Activated naive CD8-positive, alpha-beta T cell (primary cell): ENCODE measurements around the gene KASH5.
A peak's percentile ranks its signal among the peaks of the same experiment; 100 is the strongest.

Source experiments
- H3K27ac Mint-ChIP-seq: one replicate; pipeline ENCODE4 v1.8.0; 2021; ENCODE audit warnings: mixed read lengths
- H3K27me3 Mint-ChIP-seq: one replicate; pipeline ENCODE4 v1.8.0; 2021; ENCODE audit warnings: mixed read lengths
- H3K36me3 Mint-ChIP-seq: one replicate; pipeline ENCODE4 v1.8.0; 2021; ENCODE audit warnings: mixed read lengths
- H3K4me1 Mint-ChIP-seq: one replicate; pipeline ENCODE4 v1.8.0; 2021; ENCODE audit warnings: low read depth, mixed read lengths
- H3K4me3 Mint-ChIP-seq: one replicate; pipeline ENCODE4 v1.8.0; 2021; ENCODE audit warnings: mild to moderate bottlenecking, mixed read lengths
- H3K9me3 Mint-ChIP-seq: one replicate; pipeline ENCODE4 v1.8.0; 2021; ENCODE audit warnings: low read depth, mixed read lengths

The KASH5 gene

GRCh38 chr19:49430678-49431329 is 42.8 kb downstream of the KASH5 start:
- Mint-ChIP-seq H3K27ac (no peak overlapping the region), H3K9me3 (no peaks in the 10 kb centered on the region), H3K4me3 (no peak overlapping the region), H3K27me3 (peaks cover 55% of the 10 kb centered on the region), H3K4me1 (peaks cover 49% of the 10 kb centered on the region), H3K36me3 (no peaks in the 10 kb centered on the region)

GRCh38 chr19:49431330-49431749 is 43.3 kb downstream of the KASH5 start:
- Mint-ChIP-seq H3K4me3 (no peak overlapping the region), H3K9me3 (no peaks in the 10 kb centered on the region), H3K4me1 (peaks cover 50% of the 10 kb centered on the region), H3K27ac (no peak overlapping the region), H3K36me3 (no peaks in the 10 kb centered on the region), H3K27me3 (peaks cover 54% of the 10 kb centered on the region)

- Mint-ChIP-seq H3K4me3 (peak overlapping the region; percentile 54), H3K27ac (no peak overlapping the region), H3K4me1 (peaks cover 43% of the 10 kb centered on the region), H3K27me3 (peaks cover 49% of the 10 kb centered on the region), H3K9me3 (no peaks in the 10 kb centered on the region), H3K36me3 (no peaks in the 10 kb centered on the region)
Observed at GRCh38 chr19:49432141-49433073, 44.4 kb downstream of the KASH5 start.

DNA sequence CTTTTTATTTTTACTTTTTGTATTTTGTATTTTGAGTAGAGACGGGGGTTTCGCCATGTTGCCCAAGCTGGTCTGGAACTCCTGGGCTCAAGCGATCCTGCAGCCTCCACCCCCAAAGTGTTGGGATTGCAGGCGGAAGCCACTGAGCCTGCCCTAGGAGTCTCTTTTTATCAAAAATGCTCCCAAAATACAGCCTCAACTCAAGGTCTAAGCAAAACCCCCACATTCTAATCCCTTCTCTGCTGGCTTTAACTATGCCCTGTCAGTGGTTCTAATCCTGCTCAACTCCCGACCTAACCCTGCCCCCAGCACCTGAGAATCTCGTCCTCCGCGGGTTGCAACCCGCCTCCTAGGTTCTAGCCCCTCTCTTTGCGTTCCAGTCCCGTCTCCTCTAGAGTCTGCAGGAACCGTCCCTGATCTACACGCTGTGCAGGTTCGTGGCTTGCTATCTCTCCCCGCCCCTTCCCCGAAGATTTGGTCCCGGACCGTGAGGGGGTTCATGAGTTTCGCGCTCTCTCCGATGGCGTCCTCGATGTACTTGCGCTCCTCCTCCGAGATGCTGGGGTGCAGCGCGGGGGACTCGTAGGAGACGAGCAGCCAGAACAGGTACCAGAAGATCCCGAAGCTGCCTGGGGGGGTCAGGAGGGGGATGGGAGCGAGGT is 45.3 kb downstream of the KASH5 start:
- Mint-ChIP-seq H3K4me3 (peak overlapping the region; percentile 38), H3K9me3 (no peaks in the 10 kb centered on the region), H3K4me1 (peaks cover 36% of the 10 kb centered on the region)

DNA sequence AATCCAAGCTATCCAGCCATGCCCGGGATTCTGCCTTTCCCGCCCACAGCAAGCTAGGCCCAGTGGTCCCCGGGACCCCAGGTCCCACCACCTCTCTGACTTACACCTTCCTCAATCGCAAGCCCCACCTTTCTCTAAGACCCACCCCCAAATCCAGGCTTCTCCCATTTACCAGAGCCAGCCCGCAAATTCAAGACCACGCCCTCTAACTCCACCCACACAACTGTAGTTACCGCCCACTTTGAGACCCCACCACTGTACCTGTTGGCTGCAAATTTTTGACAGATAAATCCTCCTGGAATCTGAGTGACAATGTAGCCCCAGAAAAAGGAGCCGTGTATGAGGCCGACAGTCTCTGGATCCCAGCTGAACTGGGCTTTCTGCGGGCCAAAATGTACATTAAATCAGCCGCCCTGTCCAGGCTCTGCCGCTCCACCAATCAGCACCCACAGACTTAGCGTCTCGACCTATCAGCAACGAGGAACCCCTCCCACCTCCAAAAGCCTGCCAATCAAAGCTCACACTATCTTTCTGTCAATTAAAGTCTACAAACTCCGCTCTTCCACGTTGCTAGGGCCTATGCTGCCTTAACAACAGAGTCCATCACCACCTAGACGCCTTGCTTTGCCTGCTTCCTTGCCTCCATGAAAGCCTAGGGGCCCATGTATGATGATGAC is 47.0 kb downstream of the KASH5 start:
- Mint-ChIP-seq H3K27ac (no peak overlapping the region), H3K4me3 (no peak overlapping the region), H3K27me3 (peaks cover 62% of the 10 kb centered on the region), H3K4me1 (peaks cover 31% of the 10 kb centered on the region), H3K36me3 (no peaks in the 10 kb centered on the region), H3K9me3 (no peaks in the 10 kb centered on the region)

More for the DNA sequence above, 45.3 kb downstream of the KASH5 start:
- no peak overlapping the region for H3K27ac Mint-ChIP-seq
- H3K36me3 Mint-ChIP-seq: no peaks in the 10 kb centered on the region
- peaks cover 55% of the 10 kb centered on the region for H3K27me3 Mint-ChIP-seq

DNA sequence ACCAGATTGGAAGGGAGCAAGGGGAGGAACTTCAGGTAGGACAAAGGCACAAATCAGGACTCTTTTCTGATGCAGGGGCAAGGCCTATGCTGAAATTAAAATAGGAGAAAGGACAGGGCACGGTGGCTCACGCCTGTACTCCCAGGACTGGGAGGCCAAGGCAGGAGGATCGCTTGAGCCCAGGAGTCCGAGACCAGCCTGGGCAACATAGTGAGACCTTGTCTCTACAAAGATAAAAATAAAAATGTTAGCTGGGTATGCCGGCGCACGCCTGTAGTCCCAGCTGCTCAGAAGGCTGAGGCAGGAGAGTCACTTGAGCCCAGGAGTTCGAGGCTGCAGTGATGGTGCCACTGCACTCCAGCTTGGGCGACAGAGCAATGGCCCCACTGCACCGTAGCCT is 47.6 kb downstream of the KASH5 start:
- Mint-ChIP-seq H3K27ac (no peak overlapping the region), H3K9me3 (no peaks in the 10 kb centered on the region), H3K27me3 (peaks cover 63% of the 10 kb centered on the region), H3K4me3 (no peak overlapping the region), H3K36me3 (no peaks in the 10 kb centered on the region), H3K4me1 (peaks cover 30% of the 10 kb centered on the region)

GRCh38 chr19:49436381-49437017 is 48.5 kb downstream of the KASH5 start:
- Mint-ChIP-seq H3K4me3 (peak overlapping the region; percentile 7), H3K9me3 (no peaks in the 10 kb centered on the region), H3K4me1 (peaks cover 28% of the 10 kb centered on the region), H3K27me3 (peaks cover 62% of the 10 kb centered on the region), H3K36me3 (no peaks in the 10 kb centered on the region), H3K27ac (peak overlapping the region; percentile 46)

DNA sequence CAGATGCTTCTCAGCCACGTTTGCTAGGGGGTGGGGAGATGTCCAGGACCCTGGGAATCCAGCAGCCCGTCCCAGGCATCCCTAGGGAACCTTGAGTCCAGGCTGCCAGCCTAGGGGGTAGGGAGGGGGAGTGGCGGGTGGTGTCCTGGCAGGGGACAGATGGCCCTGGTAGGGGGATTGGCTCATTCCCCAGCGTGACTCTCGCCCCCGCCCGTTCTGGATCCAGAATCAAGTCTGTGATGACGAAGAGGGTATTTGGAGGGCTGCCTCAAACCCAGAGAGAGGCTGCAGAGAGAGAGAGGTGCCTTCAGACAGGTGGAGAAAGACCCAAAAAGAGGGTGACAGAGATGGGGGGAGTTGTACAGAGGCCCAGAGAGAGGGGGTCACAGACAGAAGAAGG is 49.2 kb downstream of the KASH5 start:
- H3K9me3 Mint-ChIP-seq: no peaks in the 10 kb centered on the region
- no peak overlapping the region for H3K27ac Mint-ChIP-seq
- H3K4me3 Mint-ChIP-seq: no peak overlapping the region
- peaks cover 67% of the 10 kb centered on the region for H3K27me3 Mint-ChIP-seq
- peaks cover 32% of the 10 kb centered on the region for H3K4me1 Mint-ChIP-seq
- H3K36me3 Mint-ChIP-seq: no peaks in the 10 kb centered on the region

GRCh38 chr19:49438261-49438660 is 50.2 kb downstream of the KASH5 start:
- H3K36me3 Mint-ChIP-seq: no peaks in the 10 kb centered on the region
- H3K4me3 Mint-ChIP-seq: no peak overlapping the region
- H3K27me3 Mint-ChIP-seq: peaks cover 66% of the 10 kb centered on the region
- H3K4me1 Mint-ChIP-seq: peaks cover 32% of the 10 kb centered on the region
- no peaks in the 10 kb centered on the region for H3K9me3 Mint-ChIP-seq
- no peak overlapping the region for H3K27ac Mint-ChIP-seq

GRCh38 chr19:49439836-49440235 is 51.8 kb downstream of the KASH5 start:
- Mint-ChIP-seq H3K36me3 (no peaks in the 10 kb centered on the region), H3K27ac (no peak overlapping the region), H3K4me3 (no peak overlapping the region), H3K27me3 (peaks cover 60% of the 10 kb centered on the region), H3K9me3 (no peaks in the 10 kb centered on the region), H3K4me1 (peaks cover 36% of the 10 kb centered on the region)

GRCh38 chr19:49440439-49441209 is 52.6 kb downstream of the KASH5 start:
- no peak overlapping the region for H3K27ac Mint-ChIP-seq
- H3K4me3 Mint-ChIP-seq: peak overlapping the region; percentile 72
- H3K36me3 Mint-ChIP-seq: no peaks in the 10 kb centered on the region
- H3K4me1 Mint-ChIP-seq: peaks cover 34% of the 10 kb centered on the region
- no peaks in the 10 kb centered on the region for H3K9me3 Mint-ChIP-seq
- peaks cover 53% of the 10 kb centered on the region for H3K27me3 Mint-ChIP-seq

- Mint-ChIP-seq H3K27me3 (peaks cover 46% of the 10 kb centered on the region), H3K4me3 (peak within 1 kb of the TSS; percentile 79), H3K9me3 (no peaks in the 10 kb centered on the region), H3K36me3 (no peaks in the 10 kb centered on the region), H3K27ac (no peak within 1 kb of the TSS), H3K4me1 (peaks cover 28% of the 10 kb centered on the region)
Observed at GRCh38 chr19:49441210-49441959, 53.3 kb downstream of the KASH5 start, which contains the start of gene SLC17A7. SLC17A7 (minus strand) TSS chr19:49441527; CDS start chr19:49441379, 148 bp downstream.

GRCh38 chr19:49441960-49442350 is 53.9 kb downstream of the KASH5 start:
- H3K27ac Mint-ChIP-seq: no peak overlapping the region

More at GRCh38 chr19:49441960-49442350, 53.9 kb downstream of the KASH5 start:
- Mint-ChIP-seq H3K36me3 (no peaks in the 10 kb centered on the region), H3K4me3 (peak overlapping the region; percentile 79), H3K9me3 (no peaks in the 10 kb centered on the region), H3K27me3 (peaks cover 44% of the 10 kb centered on the region), H3K4me1 (peaks cover 25% of the 10 kb centered on the region)
